GM21723 (cell line): ENCODE data around the gene FOXP1.

Experiments used
- ATAC-seq: cut with Tn5 transposase; IDR thresholded peaks from one replicate; pipeline ENCODE4 v1.9.1; 2021; ENCODE audit warnings: mild to moderate bottlenecking, moderate library complexity; ENCODE audit not compliant: unreplicated experiment

Gene FOXP1

GRCh38 chr3:71583566-71584393 lies at the start of gene FOXP1:
FOXP1 (minus strand) TSS chr3:71583728; CDS start chr3:71198381, 385,347 bp downstream.
- ATAC-seq = peak; percentile 51

GRCh38 chr3:71629711-71630110 lies 46.2 kb upstream of the FOXP1 start:
- ATAC-seq = no peak

GRCh38 chr3:71629289-71629688 lies 45.8 kb upstream of the FOXP1 start:
- ATAC-seq = no peak

DNA sequence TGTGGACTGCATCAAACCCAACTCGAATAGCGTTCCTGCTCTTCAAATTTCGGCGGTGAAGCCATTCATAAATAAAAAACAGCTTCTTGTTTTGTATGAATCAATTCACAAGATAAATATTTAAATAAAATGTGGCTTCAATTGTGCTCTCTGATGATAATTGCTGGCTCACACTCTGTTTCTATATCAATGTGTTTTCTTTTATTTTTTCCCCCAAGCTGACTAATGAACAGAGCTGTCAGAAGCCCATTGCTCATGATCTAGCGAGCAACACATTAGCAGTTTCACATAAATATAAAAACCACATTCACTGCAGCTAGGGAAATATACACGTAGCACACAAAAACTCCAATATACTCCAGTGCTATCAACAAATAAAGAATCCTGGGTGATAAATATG lies 45.0 kb upstream of the FOXP1 start:
- no peak for ATAC-seq

GRCh38 chr3:71625676-71626075 lies 42.1 kb upstream of the FOXP1 start:
- no peak for ATAC-seq

DNA sequence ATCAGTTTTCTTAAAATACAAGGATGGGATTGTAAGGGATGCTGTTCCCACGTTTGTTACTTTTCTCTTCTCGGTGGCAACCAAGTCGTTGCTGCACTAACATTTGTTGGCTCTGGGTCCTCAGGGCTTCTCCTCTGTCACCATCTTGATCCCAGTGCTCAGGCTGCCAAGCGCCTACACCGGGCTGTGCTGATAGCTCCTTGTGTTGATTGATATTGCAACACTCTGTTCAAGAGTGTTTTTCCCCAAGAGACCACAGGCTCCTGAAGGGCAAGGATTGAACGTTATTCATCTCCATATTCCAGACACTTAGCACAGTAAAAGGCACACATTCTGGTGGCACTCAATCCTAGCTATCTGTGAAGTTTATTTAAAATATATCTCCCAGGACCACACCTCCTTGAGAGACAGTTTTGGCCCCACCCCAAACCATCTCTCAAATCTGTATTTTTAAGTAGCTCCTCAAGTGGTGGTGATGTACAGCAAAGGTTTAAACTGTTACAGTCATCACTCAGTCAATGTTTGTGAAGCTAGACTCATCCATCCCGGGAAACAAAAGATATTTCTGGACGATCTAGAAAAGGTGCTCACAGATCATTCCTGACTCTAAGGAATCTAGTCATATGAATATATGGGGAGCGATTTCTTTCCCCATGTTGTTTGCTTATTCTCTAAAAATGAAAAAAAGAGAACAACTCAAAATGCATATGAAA lies 38.5 kb upstream of the FOXP1 start:
- no peak for ATAC-seq

- ATAC-seq = no peak
Observed at GRCh38 chr3:71618538-71618937, 35.0 kb upstream of the FOXP1 start.

GRCh38 chr3:71616571-71617021 lies 33.1 kb upstream of the FOXP1 start:
- ATAC-seq = no peak

DNA sequence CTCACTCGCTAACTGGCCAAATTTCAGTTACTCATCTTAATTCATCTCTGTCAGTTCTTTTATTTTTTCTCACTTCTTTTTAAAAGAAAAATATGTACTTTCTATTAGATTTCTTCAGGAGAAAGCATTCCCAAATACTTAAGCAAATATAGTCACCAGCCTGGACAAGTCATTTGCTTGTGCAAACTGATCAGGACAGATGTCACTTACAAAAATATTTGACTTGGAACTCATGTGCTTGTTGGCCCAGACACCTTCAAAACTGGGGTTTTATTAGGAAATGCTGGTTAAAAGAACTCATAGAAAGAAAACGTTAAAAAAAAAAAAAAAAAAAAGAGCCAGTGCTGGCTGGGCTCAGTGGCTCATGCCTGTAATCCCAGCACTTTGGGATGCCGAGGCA lies 31.3 kb upstream of the FOXP1 start:
- no peak for ATAC-seq

GRCh38 chr3:71614426-71614825 lies 30.9 kb upstream of the FOXP1 start:
- ATAC-seq = no peak

GRCh38 chr3:71611099-71611498 lies 27.6 kb upstream of the FOXP1 start:
- no peak for ATAC-seq

- no peak for ATAC-seq
Observed at GRCh38 chr3:71607364-71607763, 23.8 kb upstream of the FOXP1 start.

DNA sequence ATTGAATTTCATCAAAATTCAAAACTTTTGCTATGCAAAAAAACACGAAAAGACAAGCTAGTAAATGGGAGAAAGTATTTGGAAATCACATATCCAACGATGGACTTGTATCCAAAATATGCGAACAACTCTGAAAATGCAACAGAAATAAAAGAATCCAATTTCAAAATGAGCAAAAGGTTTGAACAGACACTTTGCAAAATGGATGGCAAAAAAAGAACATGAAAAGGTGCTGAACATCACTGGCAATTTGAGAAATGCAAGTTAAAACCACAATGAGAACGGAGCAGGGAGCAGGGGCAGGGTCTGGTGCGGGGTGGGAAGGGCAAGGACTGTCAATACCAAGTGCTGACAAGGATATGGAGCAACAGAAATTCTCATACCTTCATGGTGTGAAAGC lies 23.1 kb upstream of the FOXP1 start:
- ATAC-seq = no peak

- no peak for ATAC-seq
Observed at GRCh38 chr3:71602256-71602655, 18.7 kb upstream of the FOXP1 start.

DNA sequence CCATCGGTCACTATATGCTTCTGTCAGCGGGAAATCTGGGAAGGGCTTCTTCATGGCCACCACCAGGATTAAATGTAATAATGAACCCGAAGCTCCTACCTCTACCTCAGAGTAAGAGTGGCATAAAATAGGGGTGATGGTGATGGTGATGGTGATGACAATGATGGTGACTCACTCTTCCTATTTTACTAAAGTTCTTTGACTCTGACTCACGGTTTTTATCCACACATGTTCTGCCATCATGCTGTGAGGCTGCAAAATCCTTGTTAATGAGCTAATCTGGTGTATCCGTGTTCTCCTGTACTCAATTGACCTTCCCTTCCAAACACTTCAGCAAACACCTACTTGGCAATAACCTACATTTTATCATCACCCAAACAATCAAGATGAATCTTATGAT lies 18.3 kb upstream of the FOXP1 start:
- no peak for ATAC-seq

DNA sequence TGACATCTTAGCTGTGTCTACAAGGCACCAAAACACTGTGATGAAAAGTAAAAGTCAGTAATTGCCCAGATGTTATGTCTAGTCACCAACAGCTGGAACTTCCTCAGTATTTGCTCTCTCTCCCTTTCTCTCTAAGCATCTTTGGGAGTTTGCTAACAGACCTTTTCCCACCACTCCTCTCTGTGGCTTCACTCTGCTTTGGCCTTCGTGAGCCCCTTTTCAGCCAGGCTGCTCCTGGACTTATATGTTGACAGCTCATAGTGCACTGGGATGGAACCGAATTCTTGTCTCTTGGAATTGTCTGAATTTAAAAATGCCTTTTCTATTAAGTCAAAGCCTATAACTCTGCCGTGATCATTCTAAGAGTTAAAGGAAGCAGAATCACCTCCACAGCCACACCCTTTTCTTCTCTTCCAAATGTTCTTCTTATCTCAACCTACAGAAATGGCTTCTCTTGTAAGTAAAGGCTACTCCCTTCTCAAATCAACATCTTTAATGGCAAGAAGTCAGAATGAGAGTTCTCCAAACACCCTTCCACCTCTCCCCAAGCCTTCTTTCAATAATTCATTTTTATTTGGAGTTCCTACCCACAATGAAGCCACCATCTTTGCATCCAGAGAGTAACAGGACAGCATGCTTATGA lies 17.2 kb upstream of the FOXP1 start:
- ATAC-seq = no peak

GRCh38 chr3:71599416-71599815 lies 15.9 kb upstream of the FOXP1 start:
- no peak for ATAC-seq

DNA sequence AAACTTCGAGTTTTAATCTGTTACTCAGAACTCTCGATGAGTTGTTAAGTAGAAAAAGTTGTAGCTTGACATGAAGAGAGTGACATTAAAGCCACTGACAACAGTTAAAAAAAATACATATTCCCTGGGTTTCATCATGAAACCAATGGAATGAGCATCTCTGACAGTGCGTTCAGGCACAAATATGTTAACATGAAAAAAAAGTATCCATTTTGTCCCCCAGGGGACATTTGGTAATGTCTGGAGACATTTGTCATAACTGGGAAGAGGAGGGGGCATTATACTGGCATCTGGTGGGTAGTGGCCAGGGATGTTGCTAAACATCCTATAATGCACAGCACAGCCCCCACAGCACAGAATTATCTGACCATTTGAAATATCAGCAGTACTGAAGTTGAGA lies 14.8 kb upstream of the FOXP1 start:
- no peak for ATAC-seq

GRCh38 chr3:71597286-71597685 lies 13.8 kb upstream of the FOXP1 start:
- ATAC-seq = no peak

DNA sequence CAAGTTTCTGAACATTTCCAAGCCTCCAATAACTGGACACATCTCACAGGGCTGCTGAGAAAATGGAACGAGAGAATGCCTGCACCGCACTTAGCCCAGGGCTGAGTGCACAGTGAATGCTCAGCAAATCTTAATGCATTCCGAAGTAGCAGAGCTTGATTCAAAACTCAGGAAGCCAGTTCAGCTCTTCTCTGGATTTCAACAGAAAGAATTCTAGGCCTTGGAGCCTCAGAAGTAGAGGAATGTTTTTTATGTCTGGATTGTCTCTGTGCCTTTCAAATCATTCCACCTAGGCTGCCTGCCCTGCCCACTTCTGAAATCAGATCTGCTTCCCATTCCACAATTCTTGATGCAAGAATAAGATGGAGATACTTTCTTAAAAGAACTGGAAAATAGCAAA lies 9.6 kb upstream of the FOXP1 start:
- no peak for ATAC-seq

DNA sequence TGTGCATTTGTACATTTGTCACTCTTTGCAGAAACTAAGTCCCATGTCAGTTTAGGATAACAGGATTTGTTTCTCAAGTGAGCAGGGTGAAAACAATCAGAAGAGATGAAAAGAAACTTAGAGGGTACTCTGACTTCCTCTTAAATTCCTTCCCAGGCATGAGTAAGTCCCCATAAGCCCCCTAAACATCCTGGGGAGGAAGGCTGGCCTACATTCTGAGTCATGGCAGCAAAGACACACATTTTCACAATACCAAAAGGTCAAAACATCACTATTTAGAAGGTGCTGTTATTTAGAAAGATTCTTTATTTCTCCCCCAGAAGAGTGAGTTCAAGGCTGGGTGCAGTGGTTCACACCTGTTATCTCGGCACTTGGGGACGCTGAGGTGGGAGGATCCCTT lies 7.6 kb upstream of the FOXP1 start:
- no peak for ATAC-seq

DNA sequence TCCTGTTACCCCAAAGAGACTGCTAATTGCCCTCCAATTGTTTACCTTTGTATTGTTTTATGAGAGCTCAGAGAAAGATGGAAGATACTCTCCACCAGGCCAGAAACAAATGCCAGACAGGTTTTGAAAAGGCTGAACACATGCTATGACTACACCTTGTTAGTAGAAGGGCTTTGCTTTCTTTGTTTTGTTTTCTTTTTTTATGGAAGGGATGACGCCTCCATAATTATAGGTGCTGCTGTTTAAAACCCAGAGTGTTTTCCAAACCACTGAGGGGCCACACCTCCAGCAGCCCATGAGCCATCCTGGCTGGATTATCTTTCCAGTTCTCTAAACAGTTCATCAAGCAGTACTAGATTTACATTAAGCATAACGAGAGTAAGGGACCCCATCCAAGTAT lies 5.6 kb upstream of the FOXP1 start:
- ATAC-seq = no peak
